IPS-NIHi11 (cell line): ENCODE measurements around the gene NCBP2L.
"Not testable (repeated sequence)": the region's sequence is repeated elsewhere in the genome, so short reads cannot be mapped to it uniquely, and the experiment has no call there.

Source experiments
- DNase-seq: peaks from one replicate; pipeline ENCODE4 v3.0.0; 2012; ENCODE audit warnings: mixed read lengths, low spot score

The NCBP2L gene

GRCh38 chrX:107810053-107810452 is 32.5 kb downstream of the NCBP2L start:
- not testable (repeated sequence) for DNase-seq

- DNase-seq = no peak
Measured at GRCh38 chrX:107818900-107819521, 41.5 kb downstream of the NCBP2L start.

GRCh38 chrX:107823042-107823441 is 45.5 kb downstream of the NCBP2L start:
- DNase-seq = no peak

- DNase-seq = no peak
Measured at GRCh38 chrX:107823456-107823855, 45.9 kb downstream of the NCBP2L start.

- peak; percentile 47 for DNase-seq
Measured at GRCh38 chrX:107825698-107826237, 48.2 kb downstream of the NCBP2L start, which contains the start of gene MID2. MID2 (plus strand) TSS chrX:107825866; CDS start chrX:107826427, 561 bp downstream.

- DNase-seq = peak; percentile 45
Measured at GRCh38 chrX:107826238-107827029, 48.9 kb downstream of the NCBP2L start.

GRCh38 chrX:107827030-107827831 is 49.7 kb downstream of the NCBP2L start:
- no peak for DNase-seq

- DNase-seq = no peak
Measured at GRCh38 chrX:107827852-107828251, 50.3 kb downstream of the NCBP2L start.

- no peak for DNase-seq
Measured at GRCh38 chrX:107829878-107830277, 52.3 kb downstream of the NCBP2L start.

GRCh38 chrX:107831071-107831730 is 53.7 kb downstream of the NCBP2L start:
- DNase-seq = no peak

GRCh38 chrX:107834275-107835201 is 57.0 kb downstream of the NCBP2L start:
- DNase-seq = no peak

GRCh38 chrX:107836958-107837357 is 59.4 kb downstream of the NCBP2L start:
- DNase-seq = no peak

GRCh38 chrX:107840971-107841370 is 63.4 kb downstream of the NCBP2L start:
- no peak for DNase-seq

- DNase-seq = no peak
Measured at GRCh38 chrX:107842715-107843400, 65.3 kb downstream of the NCBP2L start.
